Endothelial cell of coronary artery (primary cell): Measurements from ENCODE around the gene RLF. TPM values are rescaled to one million over a fixed set of nuclear protein-coding genes. Genes with fewer than 3 reads are reported as not detected.

ENCODE experiments used
- total RNA-seq: library from RNA; depleted of rRNA; stranded (reverse); fragments of >200 nt; gene quantifications from 2 replicates; pipeline ENCODE4 v1.2.3, GENCODE V29; 2014

RLF gene, protein sequence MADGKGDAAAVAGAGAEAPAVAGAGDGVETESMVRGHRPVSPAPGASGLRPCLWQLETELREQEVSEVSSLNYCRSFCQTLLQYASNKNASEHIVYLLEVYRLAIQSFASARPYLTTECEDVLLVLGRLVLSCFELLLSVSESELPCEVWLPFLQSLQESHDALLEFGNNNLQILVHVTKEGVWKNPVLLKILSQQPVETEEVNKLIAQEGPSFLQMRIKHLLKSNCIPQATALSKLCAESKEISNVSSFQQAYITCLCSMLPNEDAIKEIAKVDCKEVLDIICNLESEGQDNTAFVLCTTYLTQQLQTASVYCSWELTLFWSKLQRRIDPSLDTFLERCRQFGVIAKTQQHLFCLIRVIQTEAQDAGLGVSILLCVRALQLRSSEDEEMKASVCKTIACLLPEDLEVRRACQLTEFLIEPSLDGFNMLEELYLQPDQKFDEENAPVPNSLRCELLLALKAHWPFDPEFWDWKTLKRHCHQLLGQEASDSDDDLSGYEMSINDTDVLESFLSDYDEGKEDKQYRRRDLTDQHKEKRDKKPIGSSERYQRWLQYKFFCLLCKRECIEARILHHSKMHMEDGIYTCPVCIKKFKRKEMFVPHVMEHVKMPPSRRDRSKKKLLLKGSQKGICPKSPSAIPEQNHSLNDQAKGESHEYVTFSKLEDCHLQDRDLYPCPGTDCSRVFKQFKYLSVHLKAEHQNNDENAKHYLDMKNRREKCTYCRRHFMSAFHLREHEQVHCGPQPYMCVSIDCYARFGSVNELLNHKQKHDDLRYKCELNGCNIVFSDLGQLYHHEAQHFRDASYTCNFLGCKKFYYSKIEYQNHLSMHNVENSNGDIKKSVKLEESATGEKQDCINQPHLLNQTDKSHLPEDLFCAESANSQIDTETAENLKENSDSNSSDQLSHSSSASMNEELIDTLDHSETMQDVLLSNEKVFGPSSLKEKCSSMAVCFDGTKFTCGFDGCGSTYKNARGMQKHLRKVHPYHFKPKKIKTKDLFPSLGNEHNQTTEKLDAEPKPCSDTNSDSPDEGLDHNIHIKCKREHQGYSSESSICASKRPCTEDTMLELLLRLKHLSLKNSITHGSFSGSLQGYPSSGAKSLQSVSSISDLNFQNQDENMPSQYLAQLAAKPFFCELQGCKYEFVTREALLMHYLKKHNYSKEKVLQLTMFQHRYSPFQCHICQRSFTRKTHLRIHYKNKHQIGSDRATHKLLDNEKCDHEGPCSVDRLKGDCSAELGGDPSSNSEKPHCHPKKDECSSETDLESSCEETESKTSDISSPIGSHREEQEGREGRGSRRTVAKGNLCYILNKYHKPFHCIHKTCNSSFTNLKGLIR (N-terminal part only)
- total RNA-seq: 19.3 and 32.8 TPM in 2 replicates

DNA sequence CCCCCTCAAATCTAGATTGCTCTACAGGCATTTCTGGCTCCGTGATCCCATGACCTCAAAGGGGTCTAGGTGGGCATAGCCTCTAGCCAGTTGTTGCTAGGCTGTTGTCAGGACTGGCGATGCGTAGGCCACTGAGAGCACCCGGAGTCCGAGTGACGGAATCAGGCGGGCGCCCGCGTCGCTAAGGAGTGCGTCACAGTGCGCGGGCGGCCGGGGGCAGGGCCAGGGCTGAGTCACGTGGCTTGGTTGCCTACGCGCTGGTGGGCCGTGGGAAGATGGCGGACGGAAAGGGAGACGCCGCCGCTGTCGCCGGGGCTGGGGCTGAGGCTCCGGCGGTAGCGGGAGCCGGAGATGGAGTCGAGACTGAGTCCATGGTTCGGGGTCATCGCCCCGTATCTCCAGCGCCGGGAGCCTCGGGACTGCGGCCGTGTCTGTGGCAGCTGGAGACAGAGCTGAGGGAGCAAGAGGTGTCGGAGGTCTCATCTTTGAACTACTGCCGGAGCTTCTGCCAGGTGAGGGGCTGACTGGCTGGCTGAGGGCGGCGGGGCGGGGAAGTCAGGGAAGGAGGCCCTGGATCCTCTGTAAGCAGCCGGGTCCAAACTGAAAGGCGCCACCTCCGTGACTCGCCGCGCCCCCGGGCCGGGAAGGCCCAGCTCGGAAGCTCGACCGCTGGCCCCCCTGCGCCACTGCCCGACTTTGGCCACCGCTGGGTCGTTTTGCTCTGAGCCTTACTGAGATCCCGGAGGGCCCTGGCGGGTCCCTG, at the start of gene RLF:
Gene RLF (plus strand): TSS at position 263 of the 763 bp plus-strand sequence. CDS start 13 bp downstream, at position 276.

DNA sequence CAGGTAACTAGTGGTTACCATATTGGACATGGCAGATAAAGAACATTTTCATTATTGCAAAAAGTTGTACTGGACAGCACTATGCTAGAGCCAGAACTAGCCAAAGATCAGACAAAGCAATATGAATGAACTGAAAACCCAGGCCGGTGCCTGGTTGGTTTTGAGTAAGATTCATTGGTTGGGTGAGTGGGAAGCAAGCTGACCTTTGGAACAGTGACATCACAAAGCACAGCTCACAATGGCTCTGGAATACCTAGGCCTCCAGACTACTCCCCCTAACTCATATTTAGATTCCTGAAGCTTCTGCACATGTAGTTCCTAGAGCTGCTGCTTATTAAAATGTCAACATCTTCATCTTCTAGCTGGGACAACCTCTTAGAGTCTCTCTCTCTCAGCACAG, 86.5 kb downstream of the RLF start, which contains the start of gene TMCO2:
Gene TMCO2 (plus strand): TSS at position 283 of the 400 bp plus-strand sequence. CDS start 57 bp downstream, at position 340.

DNA sequence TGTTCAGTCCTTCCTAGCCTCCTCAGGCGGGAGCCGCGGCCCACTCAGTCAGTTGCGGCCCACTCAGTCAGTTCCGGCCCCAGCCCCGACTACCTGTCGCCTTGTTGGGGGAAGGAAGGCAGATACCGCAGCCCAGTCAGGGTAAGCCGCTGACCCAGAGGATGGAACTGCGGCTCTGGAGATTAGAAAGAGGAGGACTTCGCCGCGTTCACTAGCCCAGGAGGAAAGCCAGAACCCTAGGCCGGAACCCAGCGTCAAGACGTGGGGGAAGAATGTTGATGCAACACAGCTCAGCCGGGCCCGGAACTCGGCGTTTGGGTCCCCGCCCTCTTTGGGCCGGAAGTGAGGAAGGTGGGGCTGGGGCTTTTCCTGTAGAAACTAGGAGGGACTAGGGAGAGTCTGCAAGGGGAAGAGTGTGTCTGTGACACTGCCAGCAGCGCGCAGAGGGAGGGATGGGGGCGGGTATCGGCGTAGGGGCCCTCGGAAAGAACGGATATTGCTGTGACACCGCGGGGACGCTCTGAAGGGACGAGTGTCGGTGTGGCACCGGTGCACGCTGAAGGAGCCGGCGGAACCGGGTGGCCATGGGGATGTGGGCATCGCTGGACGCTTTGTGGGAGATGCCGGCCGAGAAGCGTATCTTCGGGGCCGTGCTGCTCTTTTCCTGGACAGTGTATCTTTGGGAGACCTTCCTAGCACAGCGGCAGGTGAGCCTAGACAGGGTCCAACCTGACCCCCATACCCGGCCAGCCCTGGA, 96.7 kb downstream of the RLF start, which contains the start of gene ZMPSTE24:
Gene ZMPSTE24 (plus strand): TSS at position 549 of the 757 bp plus-strand sequence. CDS start 36 bp downstream, at position 585.

Other genes starting within 250 kb of the RLF start
- gene MFSD2A, start 206.2 kb upstream of the RLF start, total RNA-seq: 1.1 and 2.5 TPM in 2 replicates
- 458 and 534 TPM in 2 replicates for gene CAP1, start 120.7 kb upstream of the RLF start, total RNA-seq
- 49.0 and 52.8 TPM in 2 replicates for gene PPT1, start 64.1 kb upstream of the RLF start, total RNA-seq
- gene TMCO2, start 86.5 kb downstream of the RLF start, total RNA-seq: not detected in 2 replicates
- gene ZMPSTE24, start 96.8 kb downstream of the RLF start, total RNA-seq: 54.6 and 58.1 TPM in 2 replicates
- 0.09 and 0.28 TPM in 2 replicates for gene COL9A2, start 155.9 kb downstream of the RLF start, total RNA-seq
- gene SMAP2, start 212.3 kb downstream of the RLF start, total RNA-seq: 4.4 and 5.7 TPM in 2 replicates